Spleen (tissue), 13 donors: Measurements from ENCODE around the gene PIGC. TPM values are rescaled to one million over a fixed set of nuclear protein-coding genes. Genes with fewer than 3 reads are reported as not detected.

Source experiments
- DNase-seq: peaks from one replicate; pipeline ENCODE4 v3.0.0-alpha.2; 2020
- H3K27ac ChIP-seq, 8 donors: fragments of 200-600 bp; sonication (generic) in 7 of 8; 1 replicate in 4 of 8; 2 replicates in 4 of 8; pipeline versions ENCODE4 v1.5.0 to v1.8.0; 2016 to 2021; ENCODE audit warnings: inconsistent platforms in 4 of 8, mild to moderate bottlenecking in 4 of 8, moderate library complexity in 1 of 8
- H3K27me3 ChIP-seq, 7 donors: fragments of 200-600 bp; sonication (generic) in 6 of 7; replicated peaks in 1 of 7; 1 replicate in 4 of 7; 2 replicates in 3 of 7; pipeline versions ENCODE4 v1.5.0 to v1.8.0; 2016 to 2021; ENCODE audit warnings: inconsistent platforms in 3 of 7, mild to moderate bottlenecking in 1 of 7
- H3K36me3 ChIP-seq, 6 donors: fragments of 200-600 bp; sonication (generic) in 5 of 6; 1 replicate in 4 of 6; 2 replicates in 2 of 6; pipeline versions ENCODE4 v1.5.0 to v1.8.0; 2016 to 2021; ENCODE audit warnings: inconsistent platforms in 2 of 6
- H3K4me1 ChIP-seq, 6 donors: fragments of 200-600 bp; sonication (generic) in 5 of 6; 1 replicate in 3 of 6; 2 replicates in 3 of 6; pipeline versions ENCODE4 v1.5.0 to v1.8.0; 2016 to 2021; ENCODE audit warnings: inconsistent platforms in 3 of 6
- H3K4me3 ChIP-seq, 8 donors: fragments of 200-600 bp; sonication (generic) in 7 of 8; 1 replicate in 4 of 8; 2 replicates in 4 of 8; pipeline versions ENCODE4 v1.5.0 to v1.8.0; 2016 to 2021; ENCODE audit warnings: inconsistent platforms in 4 of 8, mild to moderate bottlenecking in 4 of 8, moderate library complexity in 2 of 8
- H3K9me3 ChIP-seq, 8 donors: fragments of 200-600 bp; sonication (generic) in 7 of 8; 1 replicate in 4 of 8; 2 replicates in 4 of 8; pipeline versions ENCODE4 v1.5.0 to v1.8.0; 2016 to 2021; ENCODE audit warnings: inconsistent platforms in 4 of 8
- POLR2A ChIP-seq, 3 donors: fragments of 450-650 bp; IDR thresholded peaks; one replicate each; pipeline ENCODE4 v1.5.1; 2017; ENCODE audit warnings: antibody characterized with exemption in 3 of 3, mild to moderate bottlenecking in 1 of 3
- POLR2AphosphoS5 ChIP-seq, 3 donors: sonication (generic); formaldehyde crosslinking; IDR thresholded peaks; one replicate each; pipeline ENCODE4 v1.5.1; 2017; ENCODE audit warnings: antibody characterized with exemption in 3 of 3
- WGBS, 5 donors: extraction: QIAGEN DNeasy Blood & Tissue Kit in 3 of 5; methylation state at CpG; one replicate each; pipeline versions ENCODE4 v1.1.5 to v1.1.7; 2013 to 2018; 5-methylcytosine and 5-hydroxymethylcytosine counted together
- intact Hi-C: fragments of 100-400 bp; cut with DNase I; formaldehyde crosslinking; loops from one replicate; pipeline ENCODE4 v1.15.0; 2023; ENCODE audit warnings: low total_unique reads
- long read RNA-seq, 2 donors: transcript quantifications; one replicate each; lab custom pipeline, GENCODE V29; 2026
- polyA plus RNA-seq, 3 donors: library from polyadenylated mRNA; stranded (reverse); fragments of 200-250 nt; gene quantifications; one replicate each; pipeline ENCODE4 v1.2.1, GENCODE V29; 2013
- total RNA-seq, 7 donors: library from RNA; depleted of rRNA in 3 of 7; stranded (reverse); fragments of >200 nt in 3 of 7; fragmentation: NEBNext Ultra II Directional in 4 of 7; extraction: Animal tissue kit (Norgen Biotek cat#: 25700) in 4 of 7; gene quantifications; one replicate each; pipeline versions ENCODE4 v1.1.0 to v1.2.1, GENCODE V29; 2016 to 2021
- TF ChIP-seq, protein P1 (sequence below), 11 experiments: fragments of 200-600 bp in 7 of 11; fragments of 450-650 bp in 4 of 11; sonication (generic) in 4 of 11; IDR thresholded peaks in 8 of 11; conservative IDR thresholded peaks in 3 of 11; 1 replicate in 7 of 11; 2 replicates in 4 of 11; pipeline versions ENCODE4 v1.4.0 to v1.8.0; 2016 to 2021; ENCODE audit warnings: antibody characterized with exemption in 11 of 11, inconsistent platforms in 4 of 11, mild to moderate bottlenecking in 1 of 11
- donor health status: healthy with polysubstance abuse.
- donor health status: DM: no; HTN: no; CAD: no; lungs with moderate emphysema.
- donor health status: DM: no; HTN: no; CAD: no.
- donor health status: Bipolar disorder and iron deficiency.
- donor health status: healthy.
- donor health status: DM: no; HTN: no; CAD: no.
- donor health status: DM: yes; HTN: yes; CAD: no.

Gene PIGC
- total RNA-seq (10 to 100 TPM; 20.1 to 28.0 (median 23.4) TPM), polyA plus RNA-seq (10 to 100 TPM; 23.2 to 27.8 (median 27.6) TPM)
- long read RNA-seq, donor 1, transcript PIGC-201 (2 exons, 1,447 nt), result major isoform, 13 of 26 reads
- long read RNA-seq, donor 1, transcript PIGC-202 (1 exons, 2,630 nt), result minor isoform, 8 of 26 reads
- long read RNA-seq, donor 1, partial matches to known transcripts, result 0 of 26 reads
- long read RNA-seq, donor 1, other reads (novel, unspliced or antisense), result 5 of 26 reads
- long read RNA-seq, donor 2, transcript PIGC-201 (2 exons, 1,447 nt), result major isoform, 6 of 10 reads
- long read RNA-seq, donor 2, partial matches to known transcripts, result 0 of 10 reads
- long read RNA-seq, donor 2, other reads (novel, unspliced or antisense), result 0 of 10 reads

DNA sequence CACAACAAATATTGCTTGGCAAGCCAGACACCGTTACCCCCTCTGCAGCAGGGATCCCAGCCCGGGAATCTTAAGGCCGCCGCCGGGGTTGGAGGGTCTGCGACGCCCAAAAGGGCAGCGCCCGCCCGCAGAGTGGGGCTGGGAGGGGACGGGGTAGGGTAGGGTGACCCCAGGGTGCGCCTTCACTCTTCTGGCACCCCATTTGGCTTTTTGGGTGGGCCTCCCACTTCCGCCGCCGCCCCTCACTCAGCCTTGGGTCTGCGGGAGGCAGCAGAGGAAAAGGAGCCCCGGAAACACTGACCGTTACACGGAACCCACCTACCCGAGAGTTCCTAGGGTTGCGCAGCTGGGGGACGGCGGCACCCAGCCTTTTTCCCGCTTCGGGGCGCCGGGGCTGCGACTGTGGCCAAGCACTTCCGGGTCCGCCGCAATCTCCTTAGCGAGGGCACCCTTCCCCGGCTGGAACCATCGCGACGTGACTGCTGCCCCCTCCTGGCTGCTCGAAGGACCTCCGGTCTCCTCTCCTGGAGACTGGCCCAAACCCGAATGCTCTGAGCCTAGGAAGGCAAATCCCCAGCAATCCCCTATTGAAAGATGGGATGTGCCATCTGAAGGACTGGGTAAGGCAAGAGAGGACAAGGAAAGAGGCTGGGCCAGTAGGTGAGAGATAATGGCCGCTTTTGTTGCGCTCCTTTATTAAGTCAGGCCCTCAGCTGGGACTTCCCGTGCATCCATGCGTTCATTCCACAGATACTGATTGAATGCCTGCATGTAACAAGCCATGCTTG is at the start of gene PIGC:
PIGC (minus strand) TSS at position 404 of the 788 bp plus-strand sequence. CDS start 1,447 bp downstream, outside the sequence.
- H3K4me3 ChIP-seq, result peak within 1 kb of the TSS; percentile 59 to 91 (median 76)
- no peaks in the 10 kb centered on the region for H3K27me3 ChIP-seq
- H3K36me3 ChIP-seq, result peaks cover 0 to 24% (median 2%) of the 10 kb centered on the region in 6 donors
- intact Hi-C loops, result loop anchor here (10.0 kb wide), 1 partner anchor 439 kb away; no protein-coding TSS in a partner anchor
- TF ChIP-seq, protein P1, sequence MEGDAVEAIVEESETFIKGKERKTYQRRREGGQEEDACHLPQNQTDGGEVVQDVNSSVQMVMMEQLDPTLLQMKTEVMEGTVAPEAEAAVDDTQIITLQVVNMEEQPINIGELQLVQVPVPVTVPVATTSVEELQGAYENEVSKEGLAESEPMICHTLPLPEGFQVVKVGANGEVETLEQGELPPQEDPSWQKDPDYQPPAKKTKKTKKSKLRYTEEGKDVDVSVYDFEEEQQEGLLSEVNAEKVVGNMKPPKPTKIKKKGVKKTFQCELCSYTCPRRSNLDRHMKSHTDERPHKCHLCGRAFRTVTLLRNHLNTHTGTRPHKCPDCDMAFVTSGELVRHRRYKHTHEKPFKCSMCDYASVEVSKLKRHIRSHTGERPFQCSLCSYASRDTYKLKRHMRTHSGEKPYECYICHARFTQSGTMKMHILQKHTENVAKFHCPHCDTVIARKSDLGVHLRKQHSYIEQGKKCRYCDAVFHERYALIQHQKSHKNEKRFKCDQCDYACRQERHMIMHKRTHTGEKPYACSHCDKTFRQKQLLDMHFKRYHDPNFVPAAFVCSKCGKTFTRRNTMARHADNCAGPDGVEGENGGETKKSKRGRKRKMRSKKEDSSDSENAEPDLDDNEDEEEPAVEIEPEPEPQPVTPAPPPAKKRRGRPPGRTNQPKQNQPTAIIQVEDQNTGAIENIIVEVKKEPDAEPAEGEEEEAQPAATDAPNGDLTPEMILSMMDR (IDR thresholded peaks at IDR 0.05 in 8 of 11, conservative IDR thresholded peaks at IDR 0.05 in 3 of 11), result peak; percentile 65 to 95 (median 91)
- TF ChIP-seq POLR2AphosphoS5 (IDR thresholded peaks at IDR 0.05), result peak; percentile 79 to 87 (median 81)
- TF ChIP-seq POLR2A (IDR thresholded peaks at IDR 0.05), result no peak
- peak; percentile 99 for DNase-seq
- peaks cover 19 to 52% (median 33%) of the 10 kb centered on the region in 6 donors for H3K4me1 ChIP-seq
- no peaks in the 10 kb centered on the region for H3K9me3 ChIP-seq
- WGBS, 5 donors, result 7 to 14% (median 8%) methylated on average over 22 to 43 of the region's 43 CpGs
- H3K27ac ChIP-seq, result peak within 1 kb of the TSS; percentile 86 to 95 (median 88)

DNA sequence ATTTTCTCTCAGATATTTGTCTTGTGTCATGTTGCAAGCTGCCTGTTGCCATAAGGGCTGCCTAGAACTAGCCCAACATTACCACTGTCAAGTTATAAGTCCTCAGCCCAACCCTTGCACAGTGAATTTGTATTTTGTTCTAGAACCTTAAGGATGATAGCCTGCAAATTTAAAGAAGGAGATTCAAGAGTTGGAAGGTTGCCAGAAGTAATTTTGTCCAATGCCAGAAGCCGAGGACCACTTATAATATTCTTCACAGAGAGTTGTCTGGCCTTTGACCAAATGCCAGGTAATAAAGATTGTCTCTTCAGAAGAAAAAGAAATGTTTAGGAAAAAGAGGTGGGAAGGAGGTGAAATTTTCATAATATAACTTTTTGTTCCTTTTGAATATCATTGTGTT is 48.6 kb upstream of the PIGC start:
- TF ChIP-seq POLR2AphosphoS5 (IDR thresholded peaks at IDR 0.05) (no peak), POLR2A (IDR thresholded peaks at IDR 0.05) (no peak)
- TF ChIP-seq, protein P1 (IDR thresholded peaks at IDR 0.05 in 8 of 11, conservative IDR thresholded peaks at IDR 0.05 in 3 of 11), result no peak
- DNase-seq, result no peak
- no peaks in the 10 kb centered on the region for H3K36me3 ChIP-seq
- intact Hi-C loops, result no loop called here
- WGBS, 5 donors, result 62 to 96% (median 82%) methylated on average over 1 of the region's 1 CpG
- no peak overlapping the region for H3K4me3 ChIP-seq
- no peaks in the 10 kb centered on the region for H3K27me3 ChIP-seq
- no peaks in the 10 kb centered on the region for H3K9me3 ChIP-seq
- no peak overlapping the region for H3K27ac ChIP-seq
- H3K4me1 ChIP-seq, result peaks cover 0 to 8% (median 2%) of the 10 kb centered on the region in 6 donors

- H3K27ac ChIP-seq, result no peak overlapping the region
- DNase-seq, result no peak
- no peaks in the 10 kb centered on the region for H3K9me3 ChIP-seq
- no peaks in the 10 kb centered on the region for H3K4me1 ChIP-seq
- TF ChIP-seq, protein P1 (IDR thresholded peaks at IDR 0.05 in 8 of 11, conservative IDR thresholded peaks at IDR 0.05 in 3 of 11), result no peak
- no peak for TF ChIP-seq POLR2AphosphoS5 (IDR thresholded peaks at IDR 0.05)
- TF ChIP-seq POLR2A (IDR thresholded peaks at IDR 0.05), result no peak
- no peak overlapping the region for H3K4me3 ChIP-seq
- H3K27me3 ChIP-seq, result no peaks in the 10 kb centered on the region
- 80 to 97% (median 83%) methylated on average over 3 of the region's 3 CpGs for WGBS, 5 donors
- intact Hi-C loops, result no loop called here
- no peaks in the 10 kb centered on the region for H3K36me3 ChIP-seq
Measured at GRCh38 chr1:172489847-172490246, 46.0 kb upstream of the PIGC start.

DNA sequence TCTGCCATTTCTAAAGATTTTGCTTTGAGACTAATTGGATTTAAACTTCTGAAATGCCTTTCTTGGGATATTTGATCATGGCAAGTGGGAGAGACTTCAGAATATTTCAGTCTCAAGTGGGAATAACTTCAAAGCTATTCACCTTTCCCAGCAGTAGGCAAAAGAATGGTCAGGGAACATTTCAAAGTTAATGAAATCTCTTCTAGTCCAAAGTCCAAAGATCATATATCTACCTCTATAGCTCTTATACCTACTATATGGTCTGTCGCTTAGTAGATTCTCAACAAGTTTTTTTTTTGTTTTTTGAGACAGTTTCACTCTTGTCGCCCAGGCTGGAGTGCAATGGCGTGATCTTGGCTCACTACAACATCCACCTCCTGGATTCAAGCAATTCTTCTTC is 44.5 kb upstream of the PIGC start:
- Histone ChIP-seq H3K4me3 (no peak overlapping the region), H3K27ac (no peak overlapping the region), H3K9me3 (no peaks in the 10 kb centered on the region), H3K27me3 (no peaks in the 10 kb centered on the region), H3K36me3 (no peaks in the 10 kb centered on the region), H3K4me1 (no peaks in the 10 kb centered on the region)
- no peak for DNase-seq
- 93 to 98% (median 95%) methylated on average over 3 of the region's 3 CpGs for WGBS, 5 donors
- no peak for TF ChIP-seq POLR2A (IDR thresholded peaks at IDR 0.05)
- TF ChIP-seq POLR2AphosphoS5 (IDR thresholded peaks at IDR 0.05), result no peak
- TF ChIP-seq, protein P1 (IDR thresholded peaks at IDR 0.05 in 8 of 11, conservative IDR thresholded peaks at IDR 0.05 in 3 of 11), result no peak
- intact Hi-C loops, result no loop called here
